HG03520 (cell line): ENCODE results near the gene FERMT2.

Source experiments
- ATAC-seq: cut with Tn5 transposase; IDR thresholded peaks from one replicate; pipeline ENCODE4 v1.9.1; 2021; ENCODE audit warnings: mild to moderate bottlenecking, moderate library complexity; ENCODE audit not compliant: unreplicated experiment

The FERMT2 gene

GRCh38 chr14:52829527-52830185 is 121.2 kb downstream of the FERMT2 start:
- ATAC-seq, result no peak

GRCh38 chr14:52827426-52827825 is 123.4 kb downstream of the FERMT2 start:
- no peak for ATAC-seq

GRCh38 chr14:52825085-52825484 is 125.8 kb downstream of the FERMT2 start:
- ATAC-seq, result no peak

DNA sequence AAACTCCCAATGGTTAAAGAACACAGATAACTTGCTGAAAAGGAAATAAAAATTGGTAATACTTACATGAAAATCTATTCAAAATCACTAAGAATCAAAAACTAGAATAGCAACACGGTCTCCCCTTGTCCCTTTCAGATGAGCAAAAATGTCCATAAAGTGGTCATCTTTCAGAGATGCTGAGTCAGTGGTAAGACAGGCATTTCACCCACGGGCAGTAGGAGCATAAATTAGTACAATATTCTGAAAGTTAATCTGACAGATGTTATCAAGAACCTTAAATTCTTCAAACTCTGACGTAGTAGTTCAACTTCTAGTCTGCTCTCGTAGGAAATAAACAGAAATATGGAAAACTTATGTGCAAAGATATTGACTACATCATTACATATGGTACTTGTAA is 126.4 kb downstream of the FERMT2 start:
- ATAC-seq, result no peak

DNA sequence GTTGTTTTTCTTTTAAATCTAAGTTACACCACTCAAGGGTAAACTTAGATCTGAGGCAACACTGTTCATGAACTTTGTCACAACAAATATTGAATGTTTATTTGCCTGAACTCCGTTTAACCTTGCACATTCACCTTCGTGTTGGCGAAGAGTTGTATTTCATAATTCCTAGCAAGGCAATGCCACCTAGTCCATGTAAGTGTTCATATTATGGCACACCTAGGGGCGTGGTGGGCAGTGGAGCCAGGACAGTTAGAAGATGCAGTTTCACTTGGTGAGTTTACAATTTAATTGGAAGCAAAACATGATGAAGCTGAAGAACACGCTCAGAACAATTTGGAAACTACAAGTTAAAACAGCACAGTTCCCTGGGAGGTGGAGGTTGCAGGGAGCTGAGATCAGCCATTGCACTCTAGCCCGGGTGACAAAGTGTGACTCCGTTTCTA is 129.0 kb downstream of the FERMT2 start:
- no peak for ATAC-seq

- no peak for ATAC-seq
Measured at GRCh38 chr14:52808101-52808500, 142.7 kb downstream of the FERMT2 start.
